HepG2 (cell line): ENCODE results near the gene SLFN14. TPM values are rescaled to one million over a fixed set of nuclear protein-coding genes. Genes with fewer than 3 reads are reported as not detected.

ENCODE experiments used
- ATAC-seq: fragments of 200-7000 bp; cut with Tn5 transposase; 3 replicates; pipeline ENCODE4 v1.9.1; 2020; ENCODE audit warnings: mild to moderate bottlenecking, moderate library complexity
- BruUV-seq: library from RNA; stranded (reverse); fragments of 400-500 nt; replicated peaks from 2 replicates; lab custom pipeline; 2021; lab: Mats Ljungman, UMichigan
- CTCF ChIA-PET: fragments of 300-600 bp; formaldehyde crosslinking; extraction: SDS; loops from one replicate; lab custom pipeline; 2021; ENCODE audit warnings: low total read pairs, inconsistent platforms, low intra/inter-chr PET ratio; lab: Yijun Ruan, JAX
- POLR2A ChIA-PET: fragments of 350-600 bp; sonication (Branson Sonifier 250); formaldehyde crosslinking; loops from one replicate; lab custom pipeline; 2020; ENCODE audit warnings: antibody characterized with exemption, inconsistent platforms; lab: Yijun Ruan, JAX
- DNase-seq: peaks from one replicate; pipeline ENCODE4 v3.0.0-alpha.2; 2015; ENCODE audit warnings: low spot score
- FAIRE-seq: peaks from 3 replicates; lab custom pipeline; 2011; peaks lifted over from hg19 to GRCh38; lab: Jason Lieb, UNC
- H2AFZ ChIP-seq: one replicate; pipeline ENCODE4 v1.6.1; 2011; ENCODE audit warnings: low read length, inconsistent platforms
- H3K27ac ChIP-seq: fragments of 300-600 bp; 3 replicates; pipeline ENCODE4 v1.8.0; 2011; ENCODE audit warnings: mixed run types, mild to moderate bottlenecking, mixed read lengths, low read length, inconsistent platforms; ENCODE audit not compliant: insufficient read depth; ENCODE audit errors: extremely low read length
- H3K27me3 ChIP-seq, 2 experiments: fragments of 200-600 bp in 1 of 2; 2 replicates in 1 of 2; 3 replicates in 1 of 2; pipeline versions ENCODE4 v1.6.0 to v1.8.0; 2011; ENCODE audit warnings: low read length in 2 of 2, mild to moderate bottlenecking in 2 of 2, moderate library complexity in 2 of 2, inconsistent platforms in 1 of 2; ENCODE audit not compliant: insufficient read depth in 2 of 2, control insufficient read depth in 1 of 2
- H3K36me3 ChIP-seq, 2 experiments: fragments of 200-600 bp in 1 of 2; replicated peaks in 1 of 2; 2 replicates in 1 of 2; 3 replicates in 1 of 2; pipeline versions ENCODE4 v1.5.1 to v1.8.0; 2011; ENCODE audit warnings: low read length in 2 of 2, inconsistent platforms in 1 of 2; ENCODE audit not compliant: insufficient read depth in 2 of 2, control insufficient read depth in 1 of 2
- H3K4me1 ChIP-seq: 2 replicates; pipeline ENCODE4 v1.5.1; 2012; ENCODE audit warnings: low read length, inconsistent platforms; ENCODE audit not compliant: insufficient read depth
- H3K4me2 ChIP-seq: 2 replicates; pipeline ENCODE4 v1.6.0; 2011; ENCODE audit warnings: low read depth, low read length, inconsistent platforms
- H3K4me3 ChIP-seq, 3 experiments: fragments of 200-600 bp in 1 of 3; sonication (generic), shearing (Covaris generic) in 1 of 3; replicated peaks in 1 of 3; 2 replicates each; pipeline ENCODE4 v1.5.1; 2011 to 2016; ENCODE audit warnings: low read length in 3 of 3, inconsistent platforms in 2 of 3, low read depth in 2 of 3, mild to moderate bottlenecking in 2 of 3, control low read depth in 1 of 3, mixed read lengths in 1 of 3; ENCODE audit not compliant: insufficient read depth in 1 of 3
- H3K79me2 ChIP-seq: one replicate; pipeline ENCODE4 v1.6.1; 2011; ENCODE audit warnings: low read length, inconsistent platforms; ENCODE audit not compliant: insufficient read depth
- H3K9ac ChIP-seq: 2 replicates; pipeline ENCODE4 v1.6.0; 2011; ENCODE audit warnings: mild to moderate bottlenecking, low read depth, low read length, inconsistent platforms; ENCODE audit not compliant: insufficient read depth
- H3K9me3 ChIP-seq: 2 replicates; pipeline ENCODE4 v1.5.1; 2012; ENCODE audit warnings: mild to moderate bottlenecking, low read length
- H4K20me1 ChIP-seq: 2 replicates; pipeline ENCODE4 v1.6.0; 2011; ENCODE audit warnings: inconsistent platforms, mild to moderate bottlenecking, low read length, moderate library complexity; ENCODE audit not compliant: insufficient read depth
- ARID2 ChIP-seq: sonication (generic); formaldehyde crosslinking; IDR thresholded peaks from 2 replicates; pipeline ENCODE4 v1.8.1; 2022; ENCODE audit warnings: mild to moderate bottlenecking, missing genetic modification reagents, borderline replicate concordance
- FOXK1 ChIP-seq: sonication (generic); formaldehyde crosslinking; IDR thresholded peaks from 2 replicates; pipeline ENCODE4 v1.4.0; 2020; ENCODE audit warnings: low read depth, missing genetic modification reagents, borderline replicate concordance
- JUNB ChIP-seq: sonication (generic); formaldehyde crosslinking; IDR thresholded peaks from 2 replicates; pipeline ENCODE4 v1.8.0; 2022; ENCODE audit warnings: missing genetic modification reagents, mild to moderate bottlenecking, borderline replicate concordance
- NFAT5 ChIP-seq: sonication (generic); formaldehyde crosslinking; IDR thresholded peaks from 2 replicates; pipeline ENCODE4 v1.4.0; 2020; ENCODE audit warnings: missing genetic modification reagents
- NR2C2 ChIP-seq: sonication (generic); formaldehyde crosslinking; IDR thresholded peaks from 2 replicates; pipeline ENCODE4 v1.4.0; 2020; ENCODE audit warnings: missing genetic modification reagents, mild to moderate bottlenecking, moderate library complexity, borderline replicate concordance
- SIN3B ChIP-seq: fragments of 150-350 bp; IDR thresholded peaks from 2 replicates; pipeline ENCODE4 v1.6.1; 2014; ENCODE audit warnings: low read length
- SP4 ChIP-seq: sonication (generic); formaldehyde crosslinking; IDR thresholded peaks from 2 replicates; pipeline ENCODE4 v1.8.1; 2023; ENCODE audit warnings: mild to moderate bottlenecking, missing genetic modification reagents
- ZNF256 ChIP-seq: sonication (generic); formaldehyde crosslinking; conservative IDR thresholded peaks from 2 replicates; pipeline ENCODE4 v1.4.0; 2020; ENCODE audit warnings: missing genetic modification reagents
- ZNF441 ChIP-seq: sonication (generic); formaldehyde crosslinking; IDR thresholded peaks from 2 replicates; pipeline ENCODE4 v1.7.0; 2021; ENCODE audit warnings: missing genetic modification reagents, borderline replicate concordance
- ZNF569 ChIP-seq: sonication (generic); formaldehyde crosslinking; IDR thresholded peaks from 2 replicates; pipeline ENCODE4 v1.5.0; 2020; ENCODE audit warnings: mild to moderate bottlenecking, missing genetic modification reagents, moderate library complexity, borderline replicate concordance
- WGBS: methylation state at CpG from one replicate; pipeline ENCODE4 v1.1.6; 2017; ENCODE audit warnings: low lambda C conversion rate; 5-methylcytosine and 5-hydroxymethylcytosine counted together
- in situ Hi-C: cut with HindIII; loops from 2 replicates; pipeline ENCODE4 v1.10.0; 2017; ENCODE audit warnings: low pct_unique_long_range_greater_than_20kb; ENCODE audit not compliant: extremely low pct_ligation_motif_present
- intact Hi-C: fragments of 100-400 bp; cut with micrococcal nuclease; formaldehyde crosslinking; loops from one replicate; pipeline ENCODE4 v1.10.0; 2022; ENCODE audit not compliant: unreplicated experiment
- polyA plus RNA-seq, 8 experiments: library from polyadenylated mRNA; depleted of rRNA in 3 of 8; stranded (reverse) in 7 of 8; unstranded in 1 of 8; fragments of >200 nt; fragmentation: Illumina TruSeq in 4 of 8; extraction: Trizol in 4 of 8; gene quantifications; 2 replicates each; pipeline versions ENCODE4 v1.2.1 to v1.2.3, GENCODE V29; 2011 to 2016; ENCODE audit warnings: low read depth in 4 of 8, missing spikeins in 1 of 8, mixed read lengths in 1 of 8; ENCODE audit not compliant: insufficient read depth in 1 of 8
- total RNA-seq, 5 experiments: library from RNA; depleted of rRNA; stranded (reverse); fragments of >200 nt; fragmentation: Illumina TruSeq; extraction: Trizol; gene quantifications; 2 replicates each; pipeline ENCODE4 v1.2.3, GENCODE V29; 2016; ENCODE audit warnings: low read depth in 1 of 5

SLFN14 gene
- total and polyA plus RNA-seq, 2 of the 13 experiments (the other 11 are each of a cell fraction or from before 2014, with no cell fraction given), result not detected

- no peak for FAIRE-seq
These were observed 45.6 kb downstream of the SLFN14 start for GRCh38 chr17:35515027-35515426.

GRCh38 chr17:35514564-35514963 is 46.1 kb downstream of the SLFN14 start:
- H3K27me3 ChIP-seq, result no peaks in the 10 kb centered on the region; a peak in 1 of 5 replicates
- POLR2A ChIA-PET, result no interaction called here
- DNase-seq, result no peak

More at GRCh38 chr17:35515027-35515426, 45.6 kb downstream of the SLFN14 start:
- H3K4me1 ChIP-seq, result no peaks in the 10 kb centered on the region
- 54% methylated on average over 21 of the region's 21 CpGs for WGBS
- no peaks in the 10 kb centered on the region for H3K79me2 ChIP-seq
- DNase-seq, result no peak
- H2AFZ ChIP-seq, result no peak overlapping the region
- BruUV-seq, result no TSS peak
- CTCF ChIA-PET, result no interaction called here
- no peak for TF ChIP-seq NR2C2 (CRISPR knock-in tag)
- TF ChIP-seq ZNF569 (CRISPR knock-in tag), result no peak
- no peak for TF ChIP-seq FOXK1 (CRISPR knock-in tag)
- TF ChIP-seq ZNF256 (CRISPR knock-in tag), result no peak
- TF ChIP-seq ZNF441, result no peak
- TF ChIP-seq SP4 (CRISPR knock-in tag), result no peak
- H3K4me3 ChIP-seq, result no peak overlapping the region
- POLR2A ChIA-PET, result no interaction called here
- H3K36me3 ChIP-seq, result no peaks in the 10 kb centered on the region
- intact Hi-C loops, result no loop called here
- no peaks in the 10 kb centered on the region for H3K9me3 ChIP-seq
- no peak overlapping the region for H3K9ac ChIP-seq
- in situ Hi-C loops, result no loop called here
- H4K20me1 ChIP-seq, result no peaks in the 10 kb centered on the region
- H3K27ac ChIP-seq, result no peak overlapping the region
- no peak overlapping the region for H3K4me2 ChIP-seq
- ATAC-seq, result no peak
- H3K27me3 ChIP-seq, result no peaks in the 10 kb centered on the region; a peak in 1 of 5 replicates

More at GRCh38 chr17:35514564-35514963, 46.1 kb downstream of the SLFN14 start:
- in situ Hi-C loops, result no loop called here
- 30% methylated on average over 2 of the region's 2 CpGs for WGBS
- no peaks in the 10 kb centered on the region for H4K20me1 ChIP-seq
- no peak for TF ChIP-seq ARID2 (CRISPR knock-in tag)
- TF ChIP-seq SIN3B, result no peak
- no peak for TF ChIP-seq NFAT5 (CRISPR knock-in tag)
- TF ChIP-seq JUNB (CRISPR knock-in tag), result no peak
- no peaks in the 10 kb centered on the region for H3K4me1 ChIP-seq
- no peak overlapping the region for H3K4me2 ChIP-seq
- no peak overlapping the region for H3K4me3 ChIP-seq
- H3K9me3 ChIP-seq, result no peaks in the 10 kb centered on the region
- H3K79me2 ChIP-seq, result no peaks in the 10 kb centered on the region
- CTCF ChIA-PET, result no interaction called here
- H3K36me3 ChIP-seq, result no peaks in the 10 kb centered on the region
- H3K9ac ChIP-seq, result no peak overlapping the region
- intact Hi-C loops, result no loop called here
- H3K27ac ChIP-seq, result no peak overlapping the region
- no peak for ATAC-seq
- no peak overlapping the region for H2AFZ ChIP-seq
- no peak for FAIRE-seq
- no TSS peak for BruUV-seq
